Amniotic stem cell (primary cell): ENCODE measurements around the gene HBEGF.

Source experiments
- DNase-seq: peaks from one replicate; lab custom pipeline; 2025; lab: John Stamatoyannopoulos, UW

The HBEGF gene

DNA sequence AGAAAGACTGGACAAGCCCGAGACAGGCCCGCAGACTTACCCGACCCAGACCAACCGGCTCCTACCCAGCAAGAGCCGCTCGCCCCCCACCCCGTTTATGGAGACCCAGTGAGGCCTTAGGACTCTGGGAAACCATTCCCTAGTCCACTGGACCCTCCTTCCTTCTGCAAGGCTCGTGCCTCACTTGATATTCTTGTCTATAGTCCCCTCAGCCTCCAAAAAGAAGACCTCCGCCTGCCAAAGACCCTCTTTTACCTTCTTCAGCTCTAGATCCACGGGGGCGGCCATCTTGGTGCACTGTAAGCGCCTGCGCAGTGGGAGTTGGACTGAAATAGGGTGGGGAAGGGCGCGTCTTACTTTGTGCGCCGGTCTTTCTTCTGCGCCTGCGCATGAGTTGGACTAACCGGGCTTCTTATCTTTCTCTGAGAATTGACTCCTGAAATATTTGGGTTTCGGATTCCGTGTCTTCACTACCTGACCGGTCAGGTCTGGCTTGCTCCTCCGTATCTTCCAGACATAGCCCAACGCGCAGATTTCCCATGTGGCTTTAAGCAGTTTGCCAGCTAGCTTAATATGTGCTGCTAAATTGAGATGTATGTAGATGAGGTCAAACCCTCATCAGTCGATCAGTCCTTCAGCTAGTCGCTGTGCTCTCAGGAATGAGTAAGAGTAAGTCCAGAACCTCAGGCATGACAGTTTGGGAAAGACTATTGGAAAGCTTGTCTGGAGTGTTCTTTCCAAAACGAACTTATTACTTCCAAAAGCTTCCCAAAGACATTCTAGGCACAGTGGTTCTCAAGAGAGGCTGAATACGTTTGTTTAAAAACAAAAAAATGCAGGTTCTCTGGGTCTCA lies 43.4 kb downstream of the HBEGF start, which contains the start of gene PFDN1:
Gene PFDN1 (minus strand): TSS at position 316 of the 854 bp plus-strand sequence. CDS start 28 bp downstream, at position 288.
- peak; percentile 94 for DNase-seq

DNA sequence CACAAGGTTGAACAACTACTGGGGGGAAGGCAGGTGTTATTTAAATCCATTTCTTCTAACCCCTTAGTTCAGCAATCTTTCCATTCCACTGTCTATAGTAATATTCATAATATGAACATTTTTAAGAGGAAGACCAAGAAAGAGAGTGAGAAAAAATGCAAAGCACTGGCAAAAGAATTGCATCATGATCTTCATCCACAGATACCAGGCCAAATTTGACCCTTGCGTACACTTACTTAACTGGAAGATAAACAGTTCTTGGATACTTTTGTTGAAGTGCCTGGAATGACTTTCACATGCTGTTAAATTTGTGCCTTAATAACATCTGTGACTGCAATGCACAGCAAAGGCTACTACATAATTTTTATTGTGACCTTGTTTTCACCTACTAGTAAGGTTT lies 45.3 kb downstream of the HBEGF start:
- DNase-seq, result no peak

DNA sequence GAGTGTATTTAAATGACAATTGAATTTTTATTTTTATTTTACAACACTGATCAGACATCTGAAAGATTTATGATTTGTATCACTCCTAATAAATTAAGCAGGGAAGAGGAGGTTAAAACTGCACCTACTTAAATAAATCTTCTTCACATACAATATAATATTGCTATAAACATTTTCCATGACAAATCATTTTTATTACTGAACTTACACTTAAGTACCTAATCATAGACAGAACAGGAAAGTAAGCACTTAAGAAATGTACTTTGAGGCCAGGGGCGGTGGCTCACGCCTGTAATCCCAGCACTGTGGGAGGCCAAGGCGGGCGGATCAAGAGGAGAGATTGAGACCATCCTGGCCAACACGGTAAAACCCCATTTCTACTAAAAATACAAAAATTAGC lies 47.3 kb downstream of the HBEGF start:
- no peak for DNase-seq

DNA sequence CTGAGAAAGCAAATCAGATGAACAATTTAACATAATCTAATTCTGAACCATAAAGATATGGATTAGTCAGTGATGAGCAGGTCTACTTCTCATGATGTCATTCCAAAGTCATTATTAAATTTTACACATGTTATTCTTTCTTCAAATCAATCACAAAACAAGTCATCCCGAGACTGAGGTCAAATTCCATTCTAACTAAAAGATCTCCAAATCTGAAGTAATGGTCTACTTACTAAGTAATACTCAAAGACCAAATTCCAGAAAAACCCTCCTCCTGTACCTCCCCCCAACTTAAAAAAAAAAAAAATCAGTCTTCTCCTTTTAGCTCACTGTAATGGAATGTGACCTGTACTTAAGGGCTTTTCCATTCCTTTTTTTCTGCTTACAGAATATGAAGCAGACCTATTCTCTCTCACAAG lies 48.2 kb downstream of the HBEGF start:
- DNase-seq, result peak; percentile 21

DNA sequence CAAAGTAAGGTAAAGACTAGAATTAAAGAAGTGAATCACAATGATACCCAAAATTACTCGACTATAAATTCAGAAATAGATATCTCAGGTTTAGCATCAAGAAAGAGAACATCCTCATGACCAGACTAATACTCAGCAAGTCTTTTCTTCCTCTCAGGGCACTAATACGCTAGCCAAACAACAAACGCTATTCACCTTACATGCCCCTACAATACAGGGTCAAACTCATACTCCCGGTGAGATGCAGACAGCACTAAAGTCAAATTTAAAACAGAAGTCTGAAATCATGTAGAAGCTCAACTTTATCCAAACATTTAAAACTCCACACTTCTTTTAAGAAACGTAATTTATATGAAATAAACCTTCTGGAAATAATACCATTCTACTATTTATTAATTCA lies 49.1 kb downstream of the HBEGF start:
- no peak for DNase-seq

DNA sequence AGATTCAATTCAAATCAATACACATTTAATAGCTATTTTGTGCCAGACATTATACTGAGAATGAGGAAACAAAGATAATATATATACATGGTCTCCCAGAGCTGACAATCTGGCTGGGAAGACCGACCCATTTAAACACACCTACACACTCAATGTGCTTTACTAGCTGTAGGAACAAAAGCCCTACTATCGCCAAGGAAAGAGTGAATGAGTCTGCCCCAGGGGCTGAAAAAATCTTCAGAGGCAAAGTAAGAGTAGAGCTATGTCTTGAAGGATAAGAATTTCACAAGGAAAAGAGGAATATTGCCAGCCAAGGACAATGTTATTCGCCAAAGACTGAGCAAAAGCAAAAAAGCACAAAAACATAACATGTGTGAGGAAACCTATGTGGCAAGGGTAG lies 50.1 kb downstream of the HBEGF start:
- no peak for DNase-seq

DNA sequence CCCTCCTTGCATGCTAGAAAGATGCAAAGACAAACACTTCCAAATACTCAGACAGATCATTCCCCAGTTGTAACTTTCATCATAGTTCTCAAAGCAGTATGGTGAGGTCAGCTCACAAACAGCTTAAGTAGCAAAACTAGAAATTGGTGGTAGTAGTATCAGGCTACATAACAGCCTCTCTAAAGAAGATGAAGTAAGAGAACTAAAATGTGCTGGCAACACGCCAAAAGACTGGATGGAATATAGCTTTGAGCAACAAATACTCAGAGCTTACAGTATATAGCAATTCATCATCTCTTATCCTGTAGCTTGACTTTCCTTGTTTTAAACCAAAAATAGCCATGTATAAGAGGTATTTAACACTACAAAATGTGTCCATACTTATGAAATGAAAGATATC lies 51.0 kb downstream of the HBEGF start:
- peak; percentile 89 for DNase-seq

DNA sequence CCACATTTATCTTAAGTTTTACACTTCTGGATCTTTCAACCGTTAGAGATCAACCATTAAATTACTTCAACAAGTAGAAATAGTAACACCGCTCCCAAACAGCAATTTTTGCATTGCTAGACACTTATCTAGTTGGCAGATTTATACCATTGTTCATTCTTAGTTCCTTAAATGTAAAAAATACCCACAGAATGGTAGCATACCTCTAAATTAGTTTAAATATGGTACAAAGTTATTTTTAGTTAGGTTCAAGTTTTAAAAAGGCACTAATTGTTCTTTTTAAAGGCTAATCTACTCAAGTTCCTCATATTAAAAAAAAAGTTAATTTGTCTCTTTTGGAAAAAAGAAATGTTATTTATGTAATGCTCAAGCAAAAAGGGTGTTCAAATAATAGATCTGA lies 51.6 kb downstream of the HBEGF start:
- no peak for DNase-seq

DNA sequence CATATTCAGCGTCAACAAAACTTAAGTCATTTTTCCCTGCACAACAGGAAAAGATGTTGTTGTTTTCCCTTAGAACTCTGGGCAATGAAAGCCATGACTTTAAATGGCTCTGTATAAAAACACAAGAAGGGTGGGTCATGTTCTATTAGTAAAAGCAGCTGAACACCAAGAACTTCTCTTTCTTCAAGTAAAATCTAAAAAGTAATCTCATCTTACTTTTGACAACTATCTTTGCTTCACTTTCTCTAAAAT lies 52.6 kb downstream of the HBEGF start:
- no peak for DNase-seq

DNA sequence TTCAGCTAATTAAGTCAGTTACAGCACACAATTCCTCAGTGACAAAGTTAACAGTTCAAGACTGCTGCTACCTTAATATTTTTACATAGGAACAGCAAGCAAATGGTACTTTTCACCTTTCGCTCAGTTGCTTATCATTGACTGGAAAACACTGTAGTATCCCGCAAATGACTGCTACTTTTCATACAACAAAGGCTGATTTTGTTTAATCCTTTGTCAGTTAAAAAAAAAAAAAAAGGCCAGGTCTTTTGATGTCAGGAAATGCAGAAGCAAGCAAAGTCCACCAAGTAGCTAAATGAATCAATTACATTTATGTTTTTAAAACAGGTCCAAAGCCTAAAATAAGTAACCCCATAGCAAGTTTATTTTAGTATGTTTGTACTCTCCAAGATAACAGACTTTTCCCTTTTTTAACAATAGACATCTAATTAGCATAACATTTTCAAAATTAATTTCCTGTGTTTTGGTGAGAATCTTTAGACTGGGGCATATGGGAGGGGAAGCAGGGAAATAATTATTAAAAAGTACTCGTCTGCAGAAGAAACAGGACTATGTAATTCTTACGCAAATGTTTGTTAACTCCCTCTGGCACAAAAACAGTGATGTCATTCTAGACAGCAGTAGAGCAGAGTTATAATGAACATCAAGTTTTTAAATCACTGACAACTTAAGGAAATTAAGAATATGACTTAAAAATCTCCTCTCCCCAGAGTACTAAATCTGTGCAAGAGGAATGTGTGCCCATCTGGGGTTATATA lies 53.1 kb downstream of the HBEGF start:
- no peak for DNase-seq

DNA sequence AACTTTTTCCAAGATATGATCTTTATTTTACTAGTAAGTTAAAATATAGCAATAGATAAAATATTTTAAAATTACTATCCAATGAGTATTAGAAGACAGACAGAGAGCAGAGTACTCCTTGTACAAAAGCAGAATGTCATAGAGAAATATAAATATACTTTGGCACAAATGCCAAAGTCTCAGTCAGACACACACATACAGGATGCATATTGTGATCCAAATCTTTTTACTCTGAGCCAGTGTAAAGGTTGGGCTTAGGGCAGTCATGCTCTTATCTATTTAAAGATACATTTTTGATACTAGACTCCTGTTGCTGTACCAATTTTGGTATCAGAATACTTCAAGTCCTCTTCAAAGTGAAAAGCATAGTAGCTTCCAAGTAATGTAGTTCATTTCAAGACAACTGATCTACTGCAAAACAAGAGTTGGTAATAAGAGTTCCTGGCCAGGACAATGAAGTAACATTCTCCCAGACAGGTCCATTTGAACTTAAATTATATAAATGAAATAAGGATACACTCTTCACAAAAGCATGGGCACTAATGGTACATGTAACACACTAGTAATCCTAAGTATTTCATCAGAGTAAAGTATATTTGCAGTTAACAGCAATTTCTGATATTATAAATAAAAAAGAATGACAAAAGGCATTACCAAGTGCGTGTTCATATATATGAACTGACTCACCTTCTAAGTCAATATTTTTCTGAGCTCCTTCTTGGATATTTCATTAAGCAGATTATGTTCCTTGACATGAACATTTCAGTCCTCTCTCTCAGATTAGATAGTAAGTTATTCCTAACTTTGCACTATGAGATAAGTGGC lies 54.0 kb downstream of the HBEGF start:
- no peak for DNase-seq

DNA sequence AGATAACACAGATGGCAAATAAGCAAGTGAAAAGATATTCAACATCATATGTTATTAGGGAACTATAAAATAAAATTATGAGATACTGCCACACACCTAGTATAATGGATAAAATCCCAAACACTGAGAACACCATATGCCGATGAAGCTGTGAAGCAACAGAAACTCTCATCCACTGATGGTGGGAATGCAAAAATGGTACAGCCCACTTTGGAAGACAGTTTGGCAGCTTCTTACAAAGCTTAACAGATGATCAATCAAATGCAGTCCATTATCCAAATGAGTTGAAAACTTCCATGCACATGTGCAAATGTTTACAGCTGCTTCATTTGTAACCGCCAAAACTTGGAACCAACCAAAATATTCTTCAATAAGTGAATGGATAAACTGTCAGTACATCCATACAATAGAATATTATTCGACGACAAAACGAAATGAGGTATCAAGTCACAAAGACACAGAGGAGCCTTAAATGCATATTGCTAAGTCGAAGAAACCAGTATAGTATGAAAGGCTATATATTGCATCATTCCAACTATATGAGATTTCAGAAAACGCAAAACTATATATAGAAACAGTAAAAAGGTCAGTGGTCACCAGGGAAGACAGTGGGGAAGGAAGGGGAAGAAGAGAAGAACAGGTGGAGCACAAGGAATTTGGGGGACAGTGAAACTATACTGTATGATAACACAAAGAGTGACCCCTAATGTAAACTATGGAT lies 58.4 kb downstream of the HBEGF start:
- no peak for DNase-seq

DNA sequence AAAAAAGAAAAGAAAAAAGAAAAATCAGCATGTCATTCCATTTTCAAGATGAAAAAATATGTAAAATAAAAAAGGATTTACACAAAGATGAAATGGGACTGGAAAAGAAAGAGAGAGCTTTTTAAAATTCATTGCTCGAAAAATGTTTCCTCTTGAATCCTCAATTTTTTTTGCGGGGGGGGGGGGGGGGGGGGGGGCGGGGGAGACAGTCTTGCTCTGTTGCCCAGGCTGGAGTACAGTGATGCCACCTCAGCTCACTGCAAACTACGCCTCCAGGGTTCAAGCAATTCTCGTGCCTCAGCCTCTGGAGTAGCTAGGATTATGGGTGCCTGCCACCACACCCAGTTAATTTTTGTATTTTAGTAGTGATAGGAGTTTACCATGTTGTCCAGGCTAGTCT lies 60.0 kb downstream of the HBEGF start:
- no peak for DNase-seq

DNA sequence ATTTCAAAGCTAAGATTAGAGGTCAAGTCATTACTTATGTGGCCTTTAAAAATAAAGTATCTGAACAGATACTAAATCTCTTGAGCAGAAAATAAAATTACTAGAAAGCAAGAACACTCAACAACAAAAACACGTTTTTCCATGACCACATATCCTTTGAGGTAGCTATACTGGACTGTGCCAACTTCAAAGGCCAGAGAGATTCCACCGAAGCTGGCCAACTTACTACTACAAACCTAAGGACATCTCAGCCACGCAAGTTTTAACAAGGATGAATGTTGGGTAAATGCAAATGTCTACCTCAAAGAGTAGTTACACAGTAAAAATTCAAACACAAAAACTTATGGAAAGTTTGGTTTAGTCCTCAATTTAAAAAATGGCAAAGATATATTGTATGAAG lies 62.4 kb downstream of the HBEGF start:
- DNase-seq, result no peak
